Head of caudate nucleus (tissue), 42 donors: Measurements from ENCODE around the gene GRIK5.
"Not testable (repeated sequence)": the region's sequence is repeated elsewhere in the genome, so short reads cannot be mapped to it uniquely, and the experiment has no call there.

ENCODE experiments used
- DNase-seq, 42 donors: peaks; one replicate each; pipeline versions ENCODE4 v3.0.0 to v3.0.0-alpha.2; 2020 to 2021; ENCODE audit warnings: mixed read lengths in 7 of 42
- intact Hi-C: fragments of 100-400 bp; cut with DNase I; formaldehyde crosslinking; loops from one replicate; pipeline ENCODE4 v1.15.0; 2022

GRIK5 gene

GRCh38 chr19:42069619-42070351 lies at the start of gene GRIK5:
Gene GRIK5, minus strand, starts transcription at chr19:42070206. Its CDS starts 4,436 bp downstream, at chr19:42065770.
- DNase-seq: peak in 40 of 42 donors; percentile 19 to 87 (median 68)
- intact Hi-C loops: no loop called here

GRCh38 chr19:42117076-42117475 lies 47.1 kb upstream of the GRIK5 start:
- intact Hi-C loops: no loop called here
- no peak for DNase-seq

- DNase-seq: no peak
- intact Hi-C loops: no loop called here
These were observed 46.5 kb upstream of the GRIK5 start for GRCh38 chr19:42116308-42117075.

- no peak for DNase-seq
- intact Hi-C loops: no loop called here
These were observed 45.7 kb upstream of the GRIK5 start for GRCh38 chr19:42115705-42116104.

GRCh38 chr19:42115219-42115618 lies 45.2 kb upstream of the GRIK5 start:
- DNase-seq: no peak
- intact Hi-C loops: no loop called here

- peak in 1 of 42 donors; percentile 28 for DNase-seq
- intact Hi-C loops: no loop called here
These were observed 44.4 kb upstream of the GRIK5 start for GRCh38 chr19:42114412-42114811.

GRCh38 chr19:42113641-42114348 lies 43.8 kb upstream of the GRIK5 start:
- DNase-seq: no peak
- intact Hi-C loops: no loop called here

- no peak for DNase-seq
- intact Hi-C loops: no loop called here
These were observed 41.8 kb upstream of the GRIK5 start for GRCh38 chr19:42111811-42112210.

GRCh38 chr19:42111384-42111783 lies 41.4 kb upstream of the GRIK5 start:
- intact Hi-C loops: no loop called here
- DNase-seq: no peak

GRCh38 chr19:42110658-42111057 lies 40.7 kb upstream of the GRIK5 start:
- no peak for DNase-seq
- intact Hi-C loops: no loop called here

- intact Hi-C loops: no loop called here
- no peak for DNase-seq
These were observed 39.9 kb upstream of the GRIK5 start for GRCh38 chr19:42109896-42110295.

GRCh38 chr19:42108527-42109389 lies 38.8 kb upstream of the GRIK5 start:
- peak; percentile 56 to 87 (median 75) for DNase-seq
- intact Hi-C loops: no loop called here

- intact Hi-C loops: no loop called here
- DNase-seq: no peak
These were observed 35.4 kb upstream of the GRIK5 start for GRCh38 chr19:42105368-42105767.

GRCh38 chr19:42102877-42103276 lies 32.9 kb upstream of the GRIK5 start:
- no peak for DNase-seq
- intact Hi-C loops: no loop called here

GRCh38 chr19:42100241-42100640 lies 30.2 kb upstream of the GRIK5 start:
- DNase-seq, intact Hi-C loops: not testable (repeated sequence)

GRCh38 chr19:42099336-42099925 lies 29.4 kb upstream of the GRIK5 start:
- DNase-seq: no peak
- intact Hi-C loops: no loop called here

- DNase-seq: no peak
- intact Hi-C loops: no loop called here
These were observed 28.8 kb upstream of the GRIK5 start for GRCh38 chr19:42098781-42099180.

GRCh38 chr19:42097461-42097860 lies 27.5 kb upstream of the GRIK5 start:
- no peak for DNase-seq
- intact Hi-C loops: no loop called here
